Smooth muscle cell (in vitro differentiated cells): ENCODE data around the gene IYD. TPM values are rescaled to one million over a fixed set of nuclear protein-coding genes. Genes with fewer than 3 reads are reported as not detected.
"Not testable (repeated sequence)": the region's sequence is repeated elsewhere in the genome, so short reads cannot be mapped to it uniquely, and the experiment has no call there.

Experiments used
- DNase-seq: peaks from one replicate; lab custom pipeline; 2025; ENCODE audit not compliant: unreplicated experiment; lab: John Stamatoyannopoulos, UW
- H2AFZ ChIP-seq: fragments of 200-600 bp; sonication (generic); 2 replicates; pipeline ENCODE4 v1.6.0; 2016; ENCODE audit warnings: antibody characterized with exemption, low read depth, mild to moderate bottlenecking
- H3F3A ChIP-seq: fragments of 200-600 bp; sonication (generic); 2 replicates; pipeline ENCODE4 v1.6.0; 2017; ENCODE audit warnings: antibody characterized with exemption, low read depth
- H3K27ac ChIP-seq: fragments of 200-600 bp; sonication (generic); 2 replicates; pipeline ENCODE4 v1.5.1; 2016; ENCODE audit warnings: low read depth, mild to moderate bottlenecking
- H3K27me3 ChIP-seq: fragments of 200-600 bp; sonication (generic); 2 replicates; pipeline ENCODE4 v1.6.1; 2016; ENCODE audit warnings: low read depth, mild to moderate bottlenecking
- H3K36me3 ChIP-seq: fragments of 200-600 bp; sonication (generic); 2 replicates; pipeline ENCODE4 v1.5.1; 2016; ENCODE audit warnings: low read depth
- H3K4me1 ChIP-seq: fragments of 200-600 bp; sonication (generic); 2 replicates; pipeline ENCODE4 v1.5.1; 2016; ENCODE audit warnings: low read depth
- H3K4me2 ChIP-seq: fragments of 200-600 bp; sonication (generic); 2 replicates; pipeline ENCODE4 v1.6.0; 2016; ENCODE audit warnings: mild to moderate bottlenecking
- H3K4me3 ChIP-seq: fragments of 200-600 bp; sonication (generic); 2 replicates; pipeline ENCODE4 v1.5.1; 2016; ENCODE audit warnings: mild to moderate bottlenecking
- H3K79me2 ChIP-seq: fragments of 200-600 bp; sonication (generic); 2 replicates; pipeline ENCODE4 v1.6.0; 2016; ENCODE audit warnings: low read depth, mild to moderate bottlenecking
- H3K9ac ChIP-seq: fragments of 200-600 bp; sonication (generic); 2 replicates; pipeline ENCODE4 v1.6.0; 2016; ENCODE audit warnings: low read depth
- H3K9me3 ChIP-seq: fragments of 200-600 bp; sonication (generic); replicated peaks from 2 replicates; pipeline ENCODE4 v1.5.1; 2016; ENCODE audit warnings: low read depth
- H4K20me1 ChIP-seq: fragments of 200-600 bp; sonication (generic); 2 replicates; pipeline ENCODE4 v1.6.0; 2016; ENCODE audit warnings: low read depth
- WGBS: methylation state at CpG from one replicate; pipeline ENCODE4 v1.1.7; 2016; ENCODE audit warnings: low lambda C conversion rate; 5-methylcytosine and 5-hydroxymethylcytosine counted together
- polyA plus RNA-seq: library from polyadenylated mRNA; unstranded; fragments of >200 nt; fragmentation: Nextera tagmentation; extraction: Ambion mirVana; gene quantifications from 2 replicates; pipeline ENCODE4 v1.2.1, GENCODE V29; 2016
- total RNA-seq: library from RNA; depleted of rRNA; stranded (reverse); fragments of >200 nt; gene quantifications from 2 replicates; pipeline ENCODE4 v1.2.3, GENCODE V29; 2014
- TF ChIP-seq, protein P1 (sequence below): fragments of 200-600 bp; sonication (generic); IDR thresholded peaks from 2 replicates; pipeline ENCODE4 v1.5.1; 2017; ENCODE audit warnings: borderline replicate concordance, mild to moderate bottlenecking, antibody characterized with exemption; ENCODE audit not compliant: insufficient read depth, poor library complexity, severe bottlenecking

Gene IYD
- total and polyA plus RNA-seq, 2 experiments from 2014 or later, result not detected

DNA sequence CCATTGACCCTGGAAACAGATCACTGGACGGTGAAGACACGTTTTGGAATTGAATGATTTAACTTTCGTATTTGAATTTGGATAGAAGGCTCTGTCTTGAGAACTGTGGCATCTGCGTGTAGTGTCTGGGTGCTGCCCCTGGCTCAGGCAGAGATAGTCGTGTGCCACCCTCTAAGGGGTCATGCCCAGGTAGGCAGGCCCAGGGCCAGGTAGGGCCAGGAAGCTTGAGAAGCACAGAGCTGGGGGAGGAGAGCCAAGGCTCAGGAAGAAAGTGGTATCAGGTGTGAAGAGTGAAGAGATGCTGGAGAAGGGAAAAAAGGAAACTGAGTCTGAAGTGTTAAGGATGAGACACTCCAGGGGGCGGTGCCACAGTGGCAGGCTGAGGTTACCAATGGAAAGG is 75.5 kb downstream of the IYD start:
- Histone ChIP-seq H3F3A (no peaks in the 10 kb centered on the region), H3K9me3 (peaks cover 5% of the 10 kb centered on the region), H4K20me1 (no peaks in the 10 kb centered on the region), H3K9ac (no peak overlapping the region), H3K27ac (no peak overlapping the region), H2AFZ (no peak overlapping the region), H3K27me3 (peaks cover 15% of the 10 kb centered on the region), H3K79me2 (no peaks in the 10 kb centered on the region), H3K4me3 (no peak overlapping the region), H3K36me3 (no peaks in the 10 kb centered on the region), H3K4me1 (no peaks in the 10 kb centered on the region), H3K4me2 (no peak overlapping the region)
- TF ChIP-seq, protein P1, sequence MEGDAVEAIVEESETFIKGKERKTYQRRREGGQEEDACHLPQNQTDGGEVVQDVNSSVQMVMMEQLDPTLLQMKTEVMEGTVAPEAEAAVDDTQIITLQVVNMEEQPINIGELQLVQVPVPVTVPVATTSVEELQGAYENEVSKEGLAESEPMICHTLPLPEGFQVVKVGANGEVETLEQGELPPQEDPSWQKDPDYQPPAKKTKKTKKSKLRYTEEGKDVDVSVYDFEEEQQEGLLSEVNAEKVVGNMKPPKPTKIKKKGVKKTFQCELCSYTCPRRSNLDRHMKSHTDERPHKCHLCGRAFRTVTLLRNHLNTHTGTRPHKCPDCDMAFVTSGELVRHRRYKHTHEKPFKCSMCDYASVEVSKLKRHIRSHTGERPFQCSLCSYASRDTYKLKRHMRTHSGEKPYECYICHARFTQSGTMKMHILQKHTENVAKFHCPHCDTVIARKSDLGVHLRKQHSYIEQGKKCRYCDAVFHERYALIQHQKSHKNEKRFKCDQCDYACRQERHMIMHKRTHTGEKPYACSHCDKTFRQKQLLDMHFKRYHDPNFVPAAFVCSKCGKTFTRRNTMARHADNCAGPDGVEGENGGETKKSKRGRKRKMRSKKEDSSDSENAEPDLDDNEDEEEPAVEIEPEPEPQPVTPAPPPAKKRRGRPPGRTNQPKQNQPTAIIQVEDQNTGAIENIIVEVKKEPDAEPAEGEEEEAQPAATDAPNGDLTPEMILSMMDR, result no peak
- DNase-seq, result no peak
- WGBS, result 74% methylated on average over 6 of the region's 6 CpGs

DNA sequence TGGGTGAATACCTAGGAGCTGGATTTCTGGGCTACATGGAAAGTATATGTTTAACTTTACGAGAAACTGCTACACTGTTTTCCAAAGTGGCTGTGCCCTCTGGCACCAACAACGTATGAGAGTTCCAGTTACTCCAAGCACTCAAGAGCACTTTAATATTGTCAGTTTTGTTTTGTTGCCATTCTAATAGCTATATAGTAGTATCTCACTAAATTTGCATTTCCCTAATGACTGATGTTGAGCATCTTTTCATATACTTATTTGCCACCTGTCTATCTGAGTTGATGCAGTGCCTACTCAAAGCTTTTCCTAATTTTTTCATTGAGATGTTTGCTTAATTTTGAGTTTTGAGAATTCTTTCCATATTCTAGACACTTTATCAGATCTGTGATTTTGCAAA is 76.7 kb downstream of the IYD start:
- Histone ChIP-seq H3K27me3 (peaks cover 16% of the 10 kb centered on the region), H3K79me2 (no peaks in the 10 kb centered on the region), H4K20me1 (no peaks in the 10 kb centered on the region), H2AFZ (no peak overlapping the region), H3K9ac (no peak overlapping the region), H3K4me1 (no peaks in the 10 kb centered on the region), H3K4me3 (no peak overlapping the region), H3K4me2 (no peak overlapping the region), H3K36me3 (no peaks in the 10 kb centered on the region), H3K9me3 (no peaks in the 10 kb centered on the region), H3F3A (no peaks in the 10 kb centered on the region), H3K27ac (no peak overlapping the region)
- WGBS, result 90% methylated on average over 2 of the region's 2 CpGs
- DNase-seq, result no peak
- TF ChIP-seq, protein P1, result no peak

DNA sequence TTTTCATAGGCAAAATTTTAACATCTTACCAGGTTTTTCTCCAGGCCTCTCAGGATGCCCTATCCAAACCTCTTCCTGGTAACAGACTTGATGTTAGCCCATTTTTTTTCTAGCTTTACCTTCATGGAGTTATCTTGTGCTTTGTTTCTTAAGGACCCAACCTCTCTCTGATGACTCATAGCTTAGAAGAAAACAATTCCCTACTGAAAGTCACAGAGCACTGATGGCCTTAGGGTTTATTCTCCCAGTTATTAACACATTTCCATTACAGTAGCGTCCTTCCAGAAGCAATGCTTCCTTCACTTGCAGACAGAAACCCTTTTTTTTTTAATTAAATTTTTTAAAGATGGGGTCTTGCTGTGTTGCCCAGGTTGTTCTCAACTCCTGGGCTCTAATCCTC is 79.4 kb downstream of the IYD start:
- Histone ChIP-seq H3F3A (no peaks in the 10 kb centered on the region), H3K4me3 (no peak overlapping the region), H3K4me1 (no peaks in the 10 kb centered on the region), H3K27ac (no peak overlapping the region), H3K79me2 (no peaks in the 10 kb centered on the region), H3K4me2 (no peak overlapping the region), H3K9ac (no peak overlapping the region), H4K20me1 (no peaks in the 10 kb centered on the region), H3K27me3 (peaks cover 18% of the 10 kb centered on the region), H3K9me3 (no peaks in the 10 kb centered on the region), H2AFZ (no peak overlapping the region), H3K36me3 (no peaks in the 10 kb centered on the region)
- 45% methylated on average over 1 of the region's 1 CpG for WGBS
- TF ChIP-seq, protein P1, result no peak
- DNase-seq, result no peak

DNA sequence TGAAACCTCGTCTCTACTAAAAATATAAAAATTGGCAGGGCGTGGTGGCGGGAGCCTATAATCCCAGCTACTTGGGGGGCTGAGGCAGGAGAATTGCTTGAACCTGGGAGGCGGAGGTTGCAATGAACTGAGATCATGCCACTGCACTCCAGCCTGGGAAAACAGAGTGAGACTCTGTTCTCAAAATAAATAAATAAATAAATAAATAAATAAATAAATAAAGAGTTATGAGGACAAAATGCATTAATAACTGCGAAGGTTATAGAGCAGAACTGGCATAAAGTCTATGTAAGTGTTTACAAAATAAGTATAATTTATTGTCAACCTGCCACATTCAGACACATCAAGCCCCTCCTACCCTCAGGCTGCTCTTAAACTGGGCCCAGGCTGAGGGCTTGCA is 80.2 kb downstream of the IYD start:
- H3K4me2 ChIP-seq, H3K9me3 ChIP-seq, H3K4me3 ChIP-seq, H4K20me1 ChIP-seq, H3K4me1 ChIP-seq, H3K79me2 ChIP-seq, H3K36me3 ChIP-seq, H3K27ac ChIP-seq, H3K9ac ChIP-seq, DNase-seq, H3F3A ChIP-seq, H2AFZ ChIP-seq: not testable (repeated sequence)
- 86% methylated on average over 5 of the region's 5 CpGs for WGBS
- peaks cover 18% of the 10 kb centered on the region for H3K27me3 ChIP-seq
